Astrocyte (in vitro differentiated cells and primary cell): ENCODE data around the gene OTUD6A.

Source experiments
- CTCF ChIP-seq: IDR thresholded peaks from 2 replicates; pipeline ENCODE4 v1.5.1; 2011; ENCODE audit warnings: low read depth, mild to moderate bottlenecking, inconsistent platforms, low read length, moderate library complexity; ENCODE audit not compliant: insufficient read depth
- EZH2 ChIP-seq: IDR thresholded peaks from 2 replicates; pipeline ENCODE4 v1.6.1; 2012; ENCODE audit warnings: mild to moderate bottlenecking, low read length, inconsistent platforms; ENCODE audit not compliant: insufficient read depth

- TF ChIP-seq CTCF = no peak
- TF ChIP-seq EZH2 = no peak
These were observed 36.0 kb upstream of the OTUD6A start for GRCh38 chrX:70026112-70026850.
